Measurements from ENCODE around the gene APEH. TPM values are rescaled to one million over a fixed set of nuclear protein-coding genes. Genes with fewer than 3 reads are reported as not detected.

Gene APEH
- total RNA-seq, 3 donors from 2014 or later (not counting 1 experiment from before 2014, with no cell fraction given): 62.8 to 95.7 (median 77.5) TPM

- Mint-ChIP-seq H3K4me3 (no peak overlapping the region), H3K4me1 (peaks cover 5 to 7% of the 10 kb centered on the region in 2 donors), H3K36me3 (peaks cover 5% of the 10 kb centered on the region), H3K27me3 (ENCODE audit: low read depth in 2 of 2) (peaks cover 20 to 25% of the 10 kb centered on the region in 2 donors), H3K27ac (no peak overlapping the region), H3K9me3 (no peaks in the 10 kb centered on the region)
- DNase-seq: no peak
- Histone ChIP-seq H3K27ac (ENCODE audit: low read length) (no peak overlapping the region), H3K4me1 (ENCODE audit: control insufficient read depth, insufficient read depth, low read length) (no peaks in the 10 kb centered on the region), H3K4me3 (ENCODE audit: low read length) (no peak overlapping the region), H3K27me3 (ENCODE audit: control insufficient read depth, insufficient read depth, low read length) (no peaks in the 10 kb centered on the region), H3K9me3 (ENCODE audit: control insufficient read depth, insufficient read depth, low read length) (no peaks in the 10 kb centered on the region), H3K36me3 (ENCODE audit: control insufficient read depth, insufficient read depth, low read length) (no peaks in the 10 kb centered on the region)
- 97% methylated on average over 6 of the region's 6 CpGs for WGBS (ENCODE audit: insufficient coverage)
- ATAC-seq: no peak
- intact Hi-C loops (cut with micrococcal nuclease): no loop called here
- TF ChIP-seq CTCF (IDR thresholded peaks at IDR 0.05): no peak
Observed at GRCh38 chr3:49629866-49630265, 44.3 kb upstream of the APEH start.

GRCh38 chr3:49630784-49631183, 43.4 kb upstream of the APEH start:
- Histone ChIP-seq H3K4me3 (ENCODE audit: low read length) (no peak overlapping the region), H3K27me3 (ENCODE audit: control insufficient read depth, insufficient read depth, low read length) (no peaks in the 10 kb centered on the region), H3K4me1 (ENCODE audit: control insufficient read depth, insufficient read depth, low read length) (no peaks in the 10 kb centered on the region), H3K36me3 (ENCODE audit: control insufficient read depth, insufficient read depth, low read length) (no peaks in the 10 kb centered on the region), H3K9me3 (ENCODE audit: control insufficient read depth, insufficient read depth, low read length) (no peaks in the 10 kb centered on the region), H3K27ac (ENCODE audit: low read length) (no peak overlapping the region)
- intact Hi-C loops (cut with micrococcal nuclease): no loop called here
- ATAC-seq (no peak), DNase-seq (no peak)
- Mint-ChIP-seq H3K4me3 (no peak overlapping the region), H3K9me3 (no peaks in the 10 kb centered on the region), H3K27ac (no peak overlapping the region), H3K36me3 (peaks cover 5% of the 10 kb centered on the region), H3K27me3 (ENCODE audit: low read depth in 2 of 2) (peaks cover 20 to 25% of the 10 kb centered on the region in 2 donors), H3K4me1 (peaks cover 5 to 7% of the 10 kb centered on the region in 2 donors)
- no peak for TF ChIP-seq CTCF (IDR thresholded peaks at IDR 0.05)
- 87% methylated on average over 1 of the region's 1 CpG for WGBS (ENCODE audit: insufficient coverage)

GRCh38 chr3:49634736-49635135, 39.4 kb upstream of the APEH start:
- Histone ChIP-seq H3K36me3 (ENCODE audit: control insufficient read depth, insufficient read depth, low read length) (no peaks in the 10 kb centered on the region), H3K4me3 (ENCODE audit: low read length) (no peak overlapping the region), H3K27ac (ENCODE audit: low read length) (no peak overlapping the region), H3K4me1 (ENCODE audit: control insufficient read depth, insufficient read depth, low read length) (no peaks in the 10 kb centered on the region), H3K9me3 (ENCODE audit: control insufficient read depth, insufficient read depth, low read length) (no peaks in the 10 kb centered on the region), H3K27me3 (ENCODE audit: control insufficient read depth, insufficient read depth, low read length) (no peaks in the 10 kb centered on the region)
- intact Hi-C loops (cut with micrococcal nuclease): no loop called here
- Mint-ChIP-seq H3K9me3 (no peaks in the 10 kb centered on the region), H3K36me3 (peaks cover 5% of the 10 kb centered on the region), H3K4me1 (no peaks in the 10 kb centered on the region), H3K4me3 (no peak overlapping the region), H3K27me3 (ENCODE audit: low read depth in 2 of 2) (peaks cover 20 to 25% of the 10 kb centered on the region in 2 donors), H3K27ac (no peak overlapping the region)
- TF ChIP-seq CTCF (IDR thresholded peaks at IDR 0.05): no peak
- ATAC-seq (no peak), DNase-seq (no peak)
- WGBS (ENCODE audit: insufficient coverage): 83% methylated on average over 3 of the region's 3 CpGs

- no peaks in the 10 kb centered on the region for H3K9me3 Mint-ChIP-seq
- no peak for TF ChIP-seq CTCF (IDR thresholded peaks at IDR 0.05)
- H3K27me3 Mint-ChIP-seq (ENCODE audit: low read depth in 2 of 2): peaks cover 4 to 6% of the 10 kb centered on the region in 2 donors
- Histone ChIP-seq H3K36me3 (ENCODE audit: control insufficient read depth, insufficient read depth, low read length) (no peaks in the 10 kb centered on the region), H3K27me3 (ENCODE audit: control insufficient read depth, insufficient read depth, low read length) (no peaks in the 10 kb centered on the region), H3K4me3 (ENCODE audit: low read length) (no peak overlapping the region), H3K27ac (ENCODE audit: low read length) (no peak overlapping the region), H3K4me1 (ENCODE audit: control insufficient read depth, insufficient read depth, low read length) (no peaks in the 10 kb centered on the region), H3K9me3 (ENCODE audit: control insufficient read depth, insufficient read depth, low read length) (no peaks in the 10 kb centered on the region)
- H3K36me3 Mint-ChIP-seq: peaks cover under 1% of the 10 kb centered on the region
- 49% methylated on average over 7 of the region's 7 CpGs for WGBS (ENCODE audit: insufficient coverage)
- no peaks in the 10 kb centered on the region for H3K4me1 Mint-ChIP-seq
- intact Hi-C loops (cut with micrococcal nuclease): no loop called here
- no peak overlapping the region for H3K27ac Mint-ChIP-seq
- ATAC-seq (no peak), DNase-seq (no peak)
- H3K4me3 Mint-ChIP-seq: no peak overlapping the region
Observed at GRCh38 chr3:49636883-49637609, 37.1 kb upstream of the APEH start.

Measured in natural killer cell (primary cell).